ENCODE data around the gene POLD4. TPM values are rescaled to one million over a fixed set of nuclear protein-coding genes. Genes with fewer than 3 reads are reported as not detected.
A peak's percentile ranks its signal among the peaks of the same experiment; 100 is the strongest.

Gene POLD4
- total and polyA plus RNA-seq, 7 donors: 48.5 to 748 (median 78.9) TPM

GRCh38 chr11:67354075-67355022 is 1.0 kb upstream of the POLD4 start:
- H3K4me1 ChIP-seq: peaks cover 3 to 75% (median 74%) of the 10 kb centered on the region in 4 donors
- WGBS, 2 donors: 8 to 25% methylated on average over 8 of the region's 8 CpGs
- DNase-seq: peak; percentile 81
- H3K27me3 ChIP-seq: no peaks in the 10 kb centered on the region
- intact Hi-C loops (cut with DNase I): no loop called here
- H3K9me3 ChIP-seq: no peaks in the 10 kb centered on the region
- H3K4me3 ChIP-seq: peak overlapping the region; percentile 71 to 85 (median 76)
- H3K36me3 ChIP-seq: no peaks in the 10 kb centered on the region
- H3K27ac ChIP-seq: peak overlapping the region; percentile 95 to 100 (median 98)
- TF ChIP-seq POLR2AphosphoS5 (IDR thresholded peaks at IDR 0.05) (peak in 3 of 4 donors; percentile 23 to 69 (median 38)), EP300 (IDR thresholded peaks at IDR 0.05) (no peak), POLR2A (IDR thresholded peaks at IDR 0.05) (peak in 1 of 2 donors; percentile 16)
- TF ChIP-seq, protein P1, sequence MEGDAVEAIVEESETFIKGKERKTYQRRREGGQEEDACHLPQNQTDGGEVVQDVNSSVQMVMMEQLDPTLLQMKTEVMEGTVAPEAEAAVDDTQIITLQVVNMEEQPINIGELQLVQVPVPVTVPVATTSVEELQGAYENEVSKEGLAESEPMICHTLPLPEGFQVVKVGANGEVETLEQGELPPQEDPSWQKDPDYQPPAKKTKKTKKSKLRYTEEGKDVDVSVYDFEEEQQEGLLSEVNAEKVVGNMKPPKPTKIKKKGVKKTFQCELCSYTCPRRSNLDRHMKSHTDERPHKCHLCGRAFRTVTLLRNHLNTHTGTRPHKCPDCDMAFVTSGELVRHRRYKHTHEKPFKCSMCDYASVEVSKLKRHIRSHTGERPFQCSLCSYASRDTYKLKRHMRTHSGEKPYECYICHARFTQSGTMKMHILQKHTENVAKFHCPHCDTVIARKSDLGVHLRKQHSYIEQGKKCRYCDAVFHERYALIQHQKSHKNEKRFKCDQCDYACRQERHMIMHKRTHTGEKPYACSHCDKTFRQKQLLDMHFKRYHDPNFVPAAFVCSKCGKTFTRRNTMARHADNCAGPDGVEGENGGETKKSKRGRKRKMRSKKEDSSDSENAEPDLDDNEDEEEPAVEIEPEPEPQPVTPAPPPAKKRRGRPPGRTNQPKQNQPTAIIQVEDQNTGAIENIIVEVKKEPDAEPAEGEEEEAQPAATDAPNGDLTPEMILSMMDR (IDR thresholded peaks at IDR 0.05): no peak

DNA sequence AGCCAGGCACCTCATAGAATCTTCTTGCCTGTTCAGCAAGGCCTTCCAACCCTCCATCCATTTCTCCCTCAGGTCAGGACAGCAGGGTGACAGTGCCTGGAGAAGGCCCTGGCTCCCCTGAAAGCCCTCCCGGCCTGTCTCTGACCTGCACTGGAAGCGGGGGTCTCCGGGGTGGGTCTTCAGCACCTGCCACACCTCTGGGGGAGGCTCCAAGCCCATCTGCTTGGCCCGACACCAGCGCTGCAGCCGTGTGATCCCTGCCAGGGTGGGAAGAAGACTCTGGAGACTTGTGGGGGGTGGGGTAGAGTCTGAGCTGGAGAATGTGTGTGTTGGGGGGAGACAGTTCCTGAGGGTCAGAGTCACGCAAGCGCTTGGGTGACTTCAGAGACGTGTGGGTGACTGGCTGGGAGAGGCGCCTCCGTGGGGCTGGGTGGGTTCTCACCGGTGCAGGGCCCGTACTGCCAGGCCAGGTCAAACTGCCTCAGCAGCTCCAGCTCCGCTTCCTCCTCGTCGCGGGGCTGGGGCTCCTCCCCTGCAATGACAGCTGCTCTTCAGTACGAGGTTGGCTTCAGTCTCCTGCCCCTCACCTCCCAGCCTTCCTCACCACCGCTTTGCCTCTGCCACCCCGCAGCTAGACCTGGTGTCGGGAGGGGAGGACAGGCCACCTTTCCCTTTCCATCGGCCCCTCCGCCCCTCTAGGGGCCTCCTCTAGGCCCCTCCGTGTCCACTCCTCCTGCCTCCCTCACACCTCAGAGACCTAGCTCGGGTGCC is 615 bp downstream of the POLD4 start:
- H3K9me3 ChIP-seq: no peaks in the 10 kb centered on the region
- no peaks in the 10 kb centered on the region for H3K36me3 ChIP-seq
- intact Hi-C loops (cut with DNase I): loop anchor here (1.0 kb wide), 1 partner anchor 22 kb away; no protein-coding TSS in a partner anchor
- H3K27me3 ChIP-seq: no peaks in the 10 kb centered on the region
- peaks cover 3 to 66% (median 65%) of the 10 kb centered on the region in 4 donors for H3K4me1 ChIP-seq
- H3K27ac ChIP-seq: peak overlapping the region; percentile 95 to 100 (median 98)
- 4 to 11% methylated on average over 25 of the region's 25 CpGs for WGBS, 2 donors
- peak; percentile 77 for DNase-seq
- peak overlapping the region; percentile 71 to 85 (median 76) for H3K4me3 ChIP-seq
- TF ChIP-seq POLR2AphosphoS5 (IDR thresholded peaks at IDR 0.05) (no peak), EP300 (IDR thresholded peaks at IDR 0.05) (no peak), POLR2A (IDR thresholded peaks at IDR 0.05) (no peak)
- TF ChIP-seq, protein P1 (IDR thresholded peaks at IDR 0.05): no peak

DNA sequence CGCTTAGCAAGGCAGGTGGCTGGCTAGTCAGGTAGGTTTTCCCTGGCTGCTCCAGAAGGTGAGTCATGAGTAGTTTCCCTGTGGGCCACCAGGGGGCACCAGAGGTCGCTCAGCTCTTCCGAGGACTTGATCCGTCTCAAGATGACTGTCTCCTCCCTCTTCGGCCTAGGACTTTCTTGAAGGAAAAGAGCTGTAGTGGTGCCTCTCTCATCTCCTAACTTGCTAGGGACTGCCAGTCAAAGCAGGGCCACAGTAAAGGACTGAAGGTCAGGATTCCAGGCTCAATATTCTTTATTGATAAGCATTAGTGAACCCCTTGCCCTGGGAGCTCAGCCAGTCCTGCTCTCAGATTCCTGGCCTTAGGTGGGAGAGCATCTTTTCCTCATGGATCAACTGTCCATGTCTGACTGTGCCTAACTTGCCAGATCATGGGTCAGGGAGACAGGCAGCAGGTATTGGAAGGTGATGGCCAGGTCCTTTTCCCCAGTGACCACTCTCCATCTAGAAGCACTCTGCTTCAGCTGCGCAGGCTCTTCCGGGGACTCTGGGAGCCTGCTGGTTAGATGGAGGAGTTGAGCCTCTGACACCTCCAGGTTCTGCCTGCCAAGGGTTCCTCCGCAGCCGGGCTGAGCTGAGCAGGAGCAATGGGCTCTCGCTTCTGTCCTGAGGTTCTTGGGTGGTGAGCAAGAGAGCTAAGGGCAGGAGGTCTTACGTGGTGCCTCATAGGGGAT is 1.9 kb downstream of the POLD4 start:
- no peak overlapping the region for H3K4me3 ChIP-seq
- DNase-seq: peak; percentile 84
- TF ChIP-seq POLR2A (IDR thresholded peaks at IDR 0.05) (no peak), EP300 (IDR thresholded peaks at IDR 0.05) (no peak), POLR2AphosphoS5 (IDR thresholded peaks at IDR 0.05) (no peak)
- TF ChIP-seq, protein P1 (IDR thresholded peaks at IDR 0.05): peak; percentile 82 to 95 (median 88)
- intact Hi-C loops (cut with DNase I): loop anchor here (1.0 to 2.0 kb wide), 2 partner anchors 31 to 155 kb away; no protein-coding TSS in a partner anchor
- H3K9me3 ChIP-seq: no peaks in the 10 kb centered on the region
- peaks cover 3 to 53% (median 52%) of the 10 kb centered on the region in 4 donors for H3K4me1 ChIP-seq
- H3K27me3 ChIP-seq: no peaks in the 10 kb centered on the region
- no peaks in the 10 kb centered on the region for H3K36me3 ChIP-seq
- WGBS, 2 donors: 51 to 53% methylated on average over 11 of the region's 11 CpGs
- peak overlapping the region; percentile 95 to 100 (median 98) for H3K27ac ChIP-seq

DNA sequence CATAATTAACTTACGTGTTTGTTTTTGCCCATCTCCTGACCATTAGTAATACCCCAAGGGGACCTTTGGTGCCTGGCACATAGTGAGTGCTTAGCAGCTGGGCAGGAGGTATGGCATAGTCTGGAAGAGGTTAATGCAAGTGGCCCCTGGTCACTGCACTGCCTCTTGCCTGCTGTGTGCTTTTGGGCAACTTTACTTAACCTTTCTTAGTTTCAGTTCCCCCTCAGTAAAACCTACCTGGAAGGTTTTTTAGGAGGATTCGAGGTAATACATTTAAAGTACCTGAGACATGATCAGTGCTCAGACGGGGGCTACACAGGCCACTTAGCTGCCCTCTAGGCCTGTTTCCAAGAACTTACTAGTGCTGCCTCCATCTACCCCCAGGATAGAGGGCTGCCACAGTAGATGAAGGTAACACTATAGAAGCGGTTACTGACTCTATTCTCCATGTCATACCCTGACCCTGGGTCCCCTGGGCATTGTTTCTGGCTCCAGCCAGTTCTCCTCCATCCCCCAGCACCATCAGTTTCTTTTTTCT is 3.3 kb downstream of the POLD4 start:
- no peaks in the 10 kb centered on the region for H3K27me3 ChIP-seq
- TF ChIP-seq POLR2A (IDR thresholded peaks at IDR 0.05): no peak
- TF ChIP-seq POLR2AphosphoS5 (IDR thresholded peaks at IDR 0.05): no peak
- TF ChIP-seq, protein P1 (IDR thresholded peaks at IDR 0.05): no peak
- no peak for TF ChIP-seq EP300 (IDR thresholded peaks at IDR 0.05)
- no peaks in the 10 kb centered on the region for H3K9me3 ChIP-seq
- H3K4me1 ChIP-seq: peaks cover 3 to 39% (median 37%) of the 10 kb centered on the region in 4 donors
- no peak for DNase-seq
- H3K27ac ChIP-seq: peak overlapping the region in 1 of 4 donors; percentile 20
- no peak overlapping the region for H3K4me3 ChIP-seq
- WGBS, 2 donors: 83 to 85% methylated on average over 4 of the region's 4 CpGs
- intact Hi-C loops (cut with DNase I): loop anchor here (2.0 kb wide), 1 partner anchor 157 kb away; no protein-coding TSS in a partner anchor
- H3K36me3 ChIP-seq: no peaks in the 10 kb centered on the region
